ENCODE data around the gene CEP131. TPM values are rescaled to one million over a fixed set of nuclear protein-coding genes. Genes with fewer than 3 reads are reported as not detected.

CEP131 gene
- total RNA-seq, 2 donors from 2014 or later = 9.9 to 22.7 TPM

GRCh38 chr17:81246679-81247338, 24.0 kb upstream of the CEP131 start:
- Histone ChIP-seq H3K36me3 (replicated peaks in 1 of 2; ENCODE audit: insufficient read depth in 1 of 2, low read depth in 2 of 2) (peaks cover 7 to 13% of the 10 kb centered on the region in 2 donors), H3K27ac (no peak overlapping the region), H3K9me3 (no peaks in the 10 kb centered on the region), H3K4me3 (no peak overlapping the region), H3K27me3 (no peaks in the 10 kb centered on the region), H3K4me1 (no peaks in the 10 kb centered on the region)
- DNase-seq (no peak), ATAC-seq (no peak)
- 95 to 96% methylated on average over 14 to 27 of the region's 28 CpGs for WGBS, 2 donors
- TF ChIP-seq CTCF (IDR thresholded peaks at IDR 0.05) (no peak), POLR2A (IDR thresholded peaks at IDR 0.05) (no peak)
- intact Hi-C loops (cut with DNase I) = loop anchor here (5.0 kb wide), 1 partner anchor 355 kb away; no protein-coding TSS in a partner anchor

GRCh38 chr17:81246343-81246670, 23.5 kb upstream of the CEP131 start:
- intact Hi-C loops (cut with DNase I) = loop anchor here (5.0 kb wide), 1 partner anchor 356 kb away; no protein-coding TSS in a partner anchor
- no peak for TF ChIP-seq CTCF (IDR thresholded peaks at IDR 0.05)
- TF ChIP-seq POLR2A (IDR thresholded peaks at IDR 0.05) = no peak
- no peak overlapping the region for H3K27ac ChIP-seq
- WGBS, 2 donors = 100% methylated on average over 4 of the region's 10 CpGs; no CpG with 5 or more reads in 1 of the 2 donors
- no peaks in the 10 kb centered on the region for H3K4me1 ChIP-seq
- no peak overlapping the region for H3K4me3 ChIP-seq
- H3K27me3 ChIP-seq = no peaks in the 10 kb centered on the region
- H3K36me3 ChIP-seq (replicated peaks in 1 of 2; ENCODE audit: insufficient read depth in 1 of 2, low read depth in 2 of 2) = peaks cover 2 to 13% of the 10 kb centered on the region in 2 donors
- DNase-seq (no peak), ATAC-seq (no peak)
- no peaks in the 10 kb centered on the region for H3K9me3 ChIP-seq

GRCh38 chr17:81245665-81246342, 23.0 kb upstream of the CEP131 start:
- intact Hi-C loops (cut with DNase I) = loop anchor here (5.0 kb wide), 1 partner anchor 356 kb away; no protein-coding TSS in a partner anchor
- no peak for DNase-seq
- no peak for ATAC-seq
- H3K4me1 ChIP-seq = peaks cover 1% of the 10 kb centered on the region
- no peak overlapping the region for H3K4me3 ChIP-seq
- WGBS, 2 donors = 81 to 82% methylated on average over 20 to 23 of the region's 37 CpGs
- H3K27me3 ChIP-seq = no peaks in the 10 kb centered on the region
- H3K27ac ChIP-seq = no peak overlapping the region
- H3K36me3 ChIP-seq (replicated peaks in 1 of 2; ENCODE audit: insufficient read depth in 1 of 2, low read depth in 2 of 2) = peaks cover 0 to 9% of the 10 kb centered on the region in 2 donors
- TF ChIP-seq POLR2A (IDR thresholded peaks at IDR 0.05) (no peak), CTCF (IDR thresholded peaks at IDR 0.05) (no peak)
- H3K9me3 ChIP-seq = no peaks in the 10 kb centered on the region

GRCh38 chr17:81245024-81245664, 22.4 kb upstream of the CEP131 start:
- Histone ChIP-seq H3K9me3 (no peaks in the 10 kb centered on the region), H3K4me3 (no peak overlapping the region), H3K27me3 (no peaks in the 10 kb centered on the region), H3K27ac (no peak overlapping the region), H3K36me3 (replicated peaks in 1 of 2; ENCODE audit: insufficient read depth in 1 of 2, low read depth in 2 of 2) (peaks cover 0 to 4% of the 10 kb centered on the region in 2 donors), H3K4me1 (peaks cover 8% of the 10 kb centered on the region)
- 84 to 88% methylated on average over 5 to 25 of the region's 25 CpGs for WGBS, 2 donors
- DNase-seq (no peak), ATAC-seq (no peak)
- intact Hi-C loops (cut with DNase I) = loop anchor here (5.0 kb wide), 1 partner anchor 357 kb away; no protein-coding TSS in a partner anchor
- TF ChIP-seq CTCF (IDR thresholded peaks at IDR 0.05) (no peak), POLR2A (IDR thresholded peaks at IDR 0.05) (no peak)

Data from body of pancreas (tissue), 4 donors.